Neural progenitor cell (in vitro differentiated cells): ENCODE measurements around the gene KIF22.

Experiments
- EZH2 ChIP-seq: fragments of 200-600 bp; sonication (generic); IDR thresholded peaks from 2 replicates; pipeline ENCODE4 v1.6.1; 2017; ENCODE audit warnings: antibody characterized with exemption, mild to moderate bottlenecking, moderate library complexity
- EZH2phosphoT487 ChIP-seq: fragments of 200-600 bp; sonication (generic); IDR thresholded peaks from 2 replicates; pipeline ENCODE4 v1.6.1; 2017; ENCODE audit warnings: antibody characterized with exemption
- TF ChIP-seq, protein P1 (sequence below): fragments of 200-600 bp; sonication (generic); IDR thresholded peaks from 2 replicates; pipeline ENCODE4 v1.5.1; 2017; ENCODE audit warnings: antibody characterized with exemption, mild to moderate bottlenecking

DNA sequence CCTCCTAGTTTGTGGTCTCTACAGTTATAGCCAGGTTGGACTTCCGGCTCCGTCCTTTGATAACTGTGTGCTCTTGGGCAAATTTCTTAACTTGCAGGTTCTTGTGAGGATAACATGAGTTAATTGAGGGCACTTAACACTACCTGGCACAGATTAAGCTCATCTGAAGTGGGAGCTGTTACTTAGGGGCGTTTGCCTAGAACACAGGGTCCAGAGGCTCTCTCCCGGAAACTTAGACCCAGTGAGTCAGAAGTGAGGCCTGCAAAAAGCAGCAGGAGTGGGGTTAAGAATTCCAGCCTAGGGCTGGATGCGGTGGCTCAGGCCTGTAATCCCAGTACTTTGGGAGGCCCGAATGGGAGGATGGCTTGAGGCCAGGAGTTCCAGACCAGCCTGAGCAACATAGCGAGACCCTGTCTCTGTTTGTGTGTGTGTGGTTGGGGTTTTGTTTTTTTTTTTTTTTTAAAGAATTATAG lies 31.1 kb downstream of the KIF22 start:
- TF ChIP-seq, protein P1, sequence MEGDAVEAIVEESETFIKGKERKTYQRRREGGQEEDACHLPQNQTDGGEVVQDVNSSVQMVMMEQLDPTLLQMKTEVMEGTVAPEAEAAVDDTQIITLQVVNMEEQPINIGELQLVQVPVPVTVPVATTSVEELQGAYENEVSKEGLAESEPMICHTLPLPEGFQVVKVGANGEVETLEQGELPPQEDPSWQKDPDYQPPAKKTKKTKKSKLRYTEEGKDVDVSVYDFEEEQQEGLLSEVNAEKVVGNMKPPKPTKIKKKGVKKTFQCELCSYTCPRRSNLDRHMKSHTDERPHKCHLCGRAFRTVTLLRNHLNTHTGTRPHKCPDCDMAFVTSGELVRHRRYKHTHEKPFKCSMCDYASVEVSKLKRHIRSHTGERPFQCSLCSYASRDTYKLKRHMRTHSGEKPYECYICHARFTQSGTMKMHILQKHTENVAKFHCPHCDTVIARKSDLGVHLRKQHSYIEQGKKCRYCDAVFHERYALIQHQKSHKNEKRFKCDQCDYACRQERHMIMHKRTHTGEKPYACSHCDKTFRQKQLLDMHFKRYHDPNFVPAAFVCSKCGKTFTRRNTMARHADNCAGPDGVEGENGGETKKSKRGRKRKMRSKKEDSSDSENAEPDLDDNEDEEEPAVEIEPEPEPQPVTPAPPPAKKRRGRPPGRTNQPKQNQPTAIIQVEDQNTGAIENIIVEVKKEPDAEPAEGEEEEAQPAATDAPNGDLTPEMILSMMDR = no peak
- TF ChIP-seq EZH2 (no peak), EZH2phosphoT487 (no peak)
